HUES6 (cell line): ENCODE measurements around the gene NEK4.
A peak's percentile ranks its signal among the peaks of the same experiment; 100 is the strongest.

ENCODE experiments used
- H3K27ac ChIP-seq: 2 replicates; pipeline ENCODE4 v1.7.0; 2013; ENCODE audit warnings: low read depth, mild to moderate bottlenecking, low read length, inconsistent platforms
- H3K27me3 ChIP-seq: 2 replicates; pipeline ENCODE4 v1.6.1; 2013; ENCODE audit warnings: low read length; ENCODE audit not compliant: control insufficient read depth, insufficient read depth
- H3K36me3 ChIP-seq: 2 replicates; pipeline ENCODE4 v1.6.1; 2013; ENCODE audit warnings: low read length; ENCODE audit not compliant: control insufficient read depth, insufficient read depth
- H3K4me1 ChIP-seq: 2 replicates; pipeline ENCODE4 v1.6.1; 2013; ENCODE audit warnings: low read length; ENCODE audit not compliant: control insufficient read depth, insufficient read depth
- H3K4me3 ChIP-seq: 2 replicates; pipeline ENCODE4 v1.5.1; 2013; ENCODE audit warnings: low read depth, low read length
- H3K9ac ChIP-seq: one replicate; pipeline ENCODE4 v1.6.1; 2013; ENCODE audit warnings: mild to moderate bottlenecking, low read length
- H3K9me3 ChIP-seq: 2 replicates; pipeline ENCODE4 v1.6.1; 2013; ENCODE audit warnings: low read depth, low read length; ENCODE audit not compliant: control insufficient read depth, insufficient read depth

NEK4 gene

DNA sequence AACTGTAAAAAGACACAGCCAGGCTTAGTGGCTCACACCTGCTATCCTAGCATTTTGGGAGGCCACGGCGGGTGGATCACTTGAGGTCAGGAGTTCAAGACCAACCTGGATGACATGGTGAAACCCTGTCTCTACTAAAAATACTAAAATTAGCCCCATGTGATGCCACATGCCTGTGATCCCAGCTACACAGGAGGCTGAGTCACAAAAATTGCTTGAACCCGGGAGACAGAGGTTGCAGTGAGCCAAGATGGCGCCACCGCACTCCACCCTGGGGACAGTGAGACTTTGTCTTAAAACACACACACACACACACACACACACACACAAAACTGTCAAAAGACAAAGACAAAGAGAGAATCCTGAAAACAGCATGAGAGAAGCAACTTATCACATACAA lies 46.8 kb downstream of the NEK4 start:
- no peak overlapping the region for H3K9ac ChIP-seq
- H3K36me3 ChIP-seq = peaks cover 5% of the 10 kb centered on the region
- H3K9me3 ChIP-seq = no peaks in the 10 kb centered on the region; the same call in 1 of the 2 replicates
- H3K27ac ChIP-seq = no peak overlapping the region
- no peaks in the 10 kb centered on the region for H3K4me1 ChIP-seq
- H3K27me3 ChIP-seq = no peaks in the 10 kb centered on the region
- no peak overlapping the region for H3K4me3 ChIP-seq

DNA sequence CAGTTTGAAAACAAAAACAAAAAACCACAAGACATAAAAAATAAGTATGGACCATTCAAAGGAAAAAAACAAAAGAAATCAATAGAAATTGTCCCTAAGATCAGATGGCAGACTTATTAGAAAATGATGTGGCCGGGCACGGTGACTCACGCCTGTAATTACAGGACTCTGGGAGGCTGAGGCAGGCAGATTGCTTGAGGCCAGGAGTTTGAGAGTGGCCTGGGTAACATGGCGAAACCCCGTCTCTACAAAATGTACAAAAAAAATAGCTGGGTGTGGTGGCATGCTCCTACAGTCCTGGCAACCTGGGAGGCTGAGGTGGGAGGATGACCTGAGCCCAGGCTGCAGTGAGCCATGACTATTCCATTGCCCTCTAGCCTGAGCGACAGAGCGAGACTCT lies 48.2 kb downstream of the NEK4 start:
- Histone ChIP-seq H3K27me3 (no peaks in the 10 kb centered on the region), H3K4me1 (no peaks in the 10 kb centered on the region), H3K4me3 (no peak overlapping the region), H3K9me3 (no peaks in the 10 kb centered on the region), H3K27ac (no peak overlapping the region), H3K9ac (no peak overlapping the region), H3K36me3 (peaks cover 3% of the 10 kb centered on the region; the same call in 1 of the 2 replicates)

DNA sequence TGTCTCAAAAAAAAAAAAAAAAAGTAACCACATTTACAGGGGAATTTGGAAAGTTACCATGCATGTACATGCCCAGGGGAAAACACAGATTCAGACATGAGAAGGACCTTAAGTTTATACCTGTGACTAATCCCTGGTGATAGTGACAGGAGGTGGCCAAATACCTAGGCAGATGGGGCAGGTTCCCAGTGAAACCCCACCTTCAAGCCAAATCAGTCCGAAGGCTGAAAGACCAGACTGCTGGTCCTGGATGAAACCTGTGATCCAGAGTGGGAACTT lies 49.1 kb downstream of the NEK4 start:
- Histone ChIP-seq H3K36me3 (peaks cover 3% of the 10 kb centered on the region; the same call in 1 of the 2 replicates), H3K9ac (no peak overlapping the region), H3K27me3 (no peaks in the 10 kb centered on the region), H3K4me1 (no peaks in the 10 kb centered on the region), H3K27ac (no peak overlapping the region), H3K9me3 (no peaks in the 10 kb centered on the region), H3K4me3 (no peak overlapping the region)

DNA sequence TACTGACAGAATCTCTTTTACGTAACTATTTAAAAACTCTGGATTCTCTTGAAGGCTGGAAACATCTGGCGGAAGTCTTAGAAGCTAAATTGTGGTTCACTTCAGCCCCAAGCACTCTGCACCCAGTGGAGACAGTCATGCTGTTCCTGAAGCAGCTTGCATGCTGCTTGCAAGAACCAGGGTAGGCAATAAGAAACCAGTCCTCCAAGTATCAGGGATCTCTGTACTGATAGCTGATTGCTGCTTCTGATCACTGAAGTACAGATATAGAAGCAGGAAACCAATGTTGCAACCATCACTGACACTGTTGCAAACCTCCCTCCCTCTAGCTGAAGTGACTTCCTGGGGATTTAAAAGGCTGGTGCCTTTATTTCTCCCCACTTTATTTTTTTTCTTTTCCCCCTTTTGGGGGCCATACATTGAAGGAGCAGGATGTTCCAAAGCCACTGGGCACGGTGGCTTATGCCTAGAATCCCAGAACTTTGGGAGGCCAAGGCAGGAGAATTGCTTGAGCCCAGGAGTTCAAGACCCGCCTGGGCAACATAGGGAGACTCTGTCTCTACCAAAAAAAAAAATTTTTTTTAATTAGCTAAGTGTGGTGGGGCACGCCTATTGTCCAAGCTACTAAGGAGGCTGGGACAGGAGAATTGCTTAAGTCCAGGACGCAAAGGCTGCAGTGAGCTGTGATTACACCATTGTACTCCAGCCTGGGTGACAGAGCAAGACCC lies 49.6 kb downstream of the NEK4 start:
- Histone ChIP-seq H3K36me3 (peaks cover 3% of the 10 kb centered on the region; the same call in 1 of the 2 replicates), H3K27ac (no peak overlapping the region), H3K9ac (no peak overlapping the region), H3K27me3 (no peaks in the 10 kb centered on the region), H3K4me3 (no peak overlapping the region), H3K4me1 (no peaks in the 10 kb centered on the region), H3K9me3 (no peaks in the 10 kb centered on the region)

DNA sequence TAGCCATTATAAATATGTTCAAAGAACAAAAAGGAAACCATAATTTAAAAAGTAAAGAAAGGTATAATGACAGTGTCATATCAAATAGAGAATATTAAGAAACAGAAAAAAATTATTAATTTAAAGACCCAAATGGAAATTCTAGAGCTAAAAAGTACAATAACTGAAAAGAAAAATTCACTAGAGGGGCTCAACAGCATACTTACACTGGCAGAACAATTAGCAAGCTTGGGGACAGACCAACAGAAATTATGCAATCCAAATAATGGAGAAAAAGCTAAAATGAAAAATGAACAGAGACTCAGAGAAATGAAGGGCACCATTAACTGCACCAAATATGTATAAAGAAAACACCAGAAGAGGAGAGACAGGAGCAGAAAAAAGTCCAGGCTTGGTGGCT lies 51.1 kb downstream of the NEK4 start:
- no peak overlapping the region for H3K9ac ChIP-seq
- H3K4me3 ChIP-seq = no peak overlapping the region
- no peak overlapping the region for H3K27ac ChIP-seq
- peaks cover 6% of the 10 kb centered on the region for H3K4me1 ChIP-seq
- H3K36me3 ChIP-seq = peaks cover 3% of the 10 kb centered on the region; the same call in 1 of the 2 replicates
- H3K27me3 ChIP-seq = no peaks in the 10 kb centered on the region
- no peaks in the 10 kb centered on the region for H3K9me3 ChIP-seq

DNA sequence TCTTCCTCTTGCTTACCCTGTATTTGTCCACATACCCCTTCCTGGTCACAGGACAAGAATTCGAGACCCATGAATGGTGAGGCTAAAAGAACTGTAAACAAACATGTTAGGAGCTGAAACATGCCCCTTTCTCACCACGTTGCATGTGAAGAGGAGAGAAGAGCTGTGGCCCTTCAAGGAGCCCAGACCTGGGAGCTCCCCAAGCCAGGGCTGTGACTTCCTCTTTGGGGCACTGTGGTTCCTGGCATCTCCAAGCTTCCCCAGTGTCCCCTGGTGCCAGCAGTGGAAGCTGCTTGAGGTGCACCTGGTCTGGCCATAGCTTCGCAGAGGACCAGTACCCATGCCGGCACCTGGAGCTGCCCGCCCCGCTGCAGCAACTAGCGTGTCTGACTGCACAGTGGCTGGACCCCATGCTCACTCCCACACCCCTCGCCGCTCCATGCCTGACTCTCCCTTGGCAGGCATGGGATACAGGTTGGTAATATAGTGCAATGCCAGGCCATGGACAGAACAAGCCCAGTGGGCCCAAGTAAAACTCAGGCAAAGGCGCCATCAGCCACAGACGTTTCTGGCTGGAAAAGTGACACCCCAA lies 54.9 kb downstream of the NEK4 start:
- Histone ChIP-seq H3K36me3 (peaks cover 12% of the 10 kb centered on the region), H3K9ac (no peak overlapping the region), H3K27ac (no peak overlapping the region), H3K4me1 (peaks cover 6% of the 10 kb centered on the region), H3K4me3 (no peak overlapping the region), H3K9me3 (no peaks in the 10 kb centered on the region), H3K27me3 (no peaks in the 10 kb centered on the region)

DNA sequence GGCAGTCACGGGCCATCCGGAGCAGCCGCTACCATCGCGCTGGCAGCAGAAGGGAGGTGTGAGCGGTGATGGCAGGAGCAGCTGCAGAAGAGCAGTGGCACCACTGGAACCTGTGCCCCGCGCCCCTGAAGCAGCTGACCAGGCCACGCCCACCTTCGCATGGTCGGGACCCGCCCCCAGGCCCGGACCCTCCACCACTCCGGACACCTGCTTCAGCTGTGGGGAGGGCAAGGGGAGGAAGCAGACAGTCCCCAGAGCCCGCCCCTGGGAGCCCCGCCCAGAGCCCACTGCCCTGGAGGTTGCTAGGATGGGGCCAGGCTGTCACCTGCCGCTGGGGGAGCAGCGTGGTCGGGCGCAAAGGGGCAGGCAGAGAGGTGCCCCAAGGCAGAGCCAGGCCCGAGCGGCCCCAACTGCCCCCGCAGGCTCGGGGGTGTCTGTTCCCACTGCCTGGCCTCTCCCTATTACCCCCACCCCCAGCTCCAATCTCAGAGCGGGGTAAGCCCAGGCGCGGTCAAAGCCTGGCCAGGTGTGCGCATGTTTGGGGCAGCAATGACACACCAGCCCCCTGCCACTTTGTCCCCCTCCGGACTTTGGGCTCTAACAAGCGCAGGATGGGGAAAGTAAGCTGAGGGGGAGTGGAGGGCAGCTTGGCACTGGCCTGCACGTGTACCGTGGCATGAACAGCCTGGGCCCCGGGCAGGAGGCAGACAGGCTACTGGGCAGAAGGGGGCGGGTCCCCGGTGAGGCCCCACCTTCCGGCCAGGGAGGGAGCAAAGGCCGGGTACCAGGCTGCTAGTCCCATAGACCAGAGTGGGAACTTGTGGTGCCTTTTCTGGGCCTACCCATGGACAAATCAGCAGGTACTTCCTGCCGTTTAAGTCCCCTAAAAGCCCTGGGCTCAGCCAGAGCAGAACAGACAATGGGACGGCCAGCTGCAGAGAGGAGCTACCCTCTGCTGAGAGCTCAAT lies 56.1 kb downstream of the NEK4 start:
- H3K27ac ChIP-seq = no peak overlapping the region
- H3K9ac ChIP-seq = peak overlapping the region; percentile 32
- peaks cover 6% of the 10 kb centered on the region for H3K4me1 ChIP-seq
- H3K4me3 ChIP-seq = peak overlapping the region; percentile 73
- no peaks in the 10 kb centered on the region for H3K27me3 ChIP-seq
- H3K9me3 ChIP-seq = no peaks in the 10 kb centered on the region
- H3K36me3 ChIP-seq = peaks cover 12% of the 10 kb centered on the region

DNA sequence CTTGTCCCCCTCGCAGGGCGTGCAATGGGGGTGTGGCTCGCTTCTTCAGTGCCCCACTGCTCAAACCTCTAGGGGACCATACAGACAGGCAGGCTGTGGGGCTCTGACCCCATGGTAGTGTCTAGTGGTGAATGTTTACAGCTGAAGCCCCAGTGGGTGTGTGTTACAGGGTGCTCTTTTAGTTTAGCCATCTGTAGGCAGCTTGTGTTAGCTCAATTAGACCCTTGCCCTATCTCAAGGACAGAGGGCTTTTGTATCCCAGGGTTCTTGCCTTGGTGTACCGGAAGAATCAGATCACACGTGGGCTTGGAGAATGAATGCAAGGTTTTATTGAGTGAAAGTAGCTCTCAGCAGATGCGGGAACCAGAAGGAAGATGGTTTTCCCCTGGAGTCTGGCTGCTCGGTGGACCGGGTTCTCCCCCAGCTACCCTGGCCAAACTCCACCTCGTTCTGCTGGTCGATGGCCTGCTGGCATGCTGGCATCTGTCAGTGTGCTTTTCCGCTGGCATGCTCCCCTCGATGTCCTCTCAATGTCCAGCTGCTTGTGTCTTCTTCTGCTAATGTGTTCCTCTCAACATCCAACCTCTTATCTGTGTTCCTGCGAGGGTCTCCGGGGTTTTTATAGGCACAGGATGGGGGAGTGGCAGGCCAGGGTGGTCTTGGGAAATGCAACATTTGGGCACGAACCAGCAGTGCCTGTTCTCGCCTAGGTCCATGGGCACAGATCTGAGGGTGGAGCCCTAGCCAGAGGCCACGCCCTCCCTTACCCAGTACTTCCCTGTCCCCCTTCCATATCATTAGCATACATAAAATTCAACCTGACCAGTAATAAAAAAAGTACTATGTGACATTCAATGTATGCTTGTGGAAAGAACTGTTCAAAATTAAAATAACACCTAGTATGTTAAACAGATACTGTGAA lies 58.2 kb downstream of the NEK4 start:
- Histone ChIP-seq H3K27ac (no peak overlapping the region), H3K9me3 (no peaks in the 10 kb centered on the region), H3K36me3 (peaks cover 26% of the 10 kb centered on the region), H3K27me3 (no peaks in the 10 kb centered on the region), H3K9ac (no peak overlapping the region), H3K4me1 (peaks cover 6% of the 10 kb centered on the region), H3K4me3 (no peak overlapping the region)

DNA sequence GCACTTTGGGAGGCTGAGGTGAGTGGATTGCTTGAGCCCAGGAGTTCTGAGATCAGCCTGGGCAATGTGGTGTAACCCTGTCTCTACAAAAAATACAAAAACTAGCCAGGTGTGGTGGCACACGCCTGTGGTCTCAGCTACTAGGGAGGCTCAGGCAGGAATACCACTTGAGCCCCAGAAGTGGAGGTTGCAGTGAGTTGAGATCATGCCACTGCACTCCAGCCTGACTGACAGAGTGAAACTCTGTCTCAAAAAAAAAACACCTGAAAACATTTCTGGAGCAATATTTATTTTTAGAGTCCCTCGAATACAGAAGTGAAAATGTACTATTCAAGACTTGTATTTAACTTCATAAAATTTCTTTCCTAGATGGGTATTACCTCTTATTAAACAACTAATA lies 60.2 kb downstream of the NEK4 start:
- Histone ChIP-seq H3K27ac (no peak overlapping the region), H3K9me3 (no peaks in the 10 kb centered on the region), H3K36me3 (peaks cover 26% of the 10 kb centered on the region), H3K27me3 (no peaks in the 10 kb centered on the region), H3K4me3 (no peak overlapping the region), H3K4me1 (peaks cover 4% of the 10 kb centered on the region), H3K9ac (no peak overlapping the region)

DNA sequence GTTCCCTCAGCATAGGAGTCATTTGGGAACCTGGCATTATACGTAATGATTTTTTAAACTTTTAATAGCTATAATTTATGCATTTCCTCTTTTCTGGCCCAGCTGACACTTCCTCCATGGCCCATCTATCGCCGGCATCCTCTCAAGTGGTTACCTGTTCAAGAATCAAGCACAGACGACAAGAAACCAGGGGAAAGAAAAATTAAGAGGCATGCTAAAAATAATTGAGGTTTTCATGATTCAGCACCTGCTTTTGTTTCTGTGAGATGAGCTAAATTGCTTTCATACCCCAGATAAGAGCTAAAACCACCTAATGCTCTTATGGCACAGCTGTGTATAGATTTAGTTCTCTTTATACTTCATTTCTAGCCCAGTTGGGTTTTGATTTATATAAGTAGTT lies 63.2 kb downstream of the NEK4 start:
- Histone ChIP-seq H3K36me3 (peaks cover 24% of the 10 kb centered on the region), H3K27me3 (no peaks in the 10 kb centered on the region), H3K27ac (no peak overlapping the region), H3K9ac (no peak overlapping the region), H3K4me3 (no peak overlapping the region), H3K9me3 (no peaks in the 10 kb centered on the region), H3K4me1 (no peaks in the 10 kb centered on the region)
